ENCODE results near the gene EIF4G3.

DNA sequence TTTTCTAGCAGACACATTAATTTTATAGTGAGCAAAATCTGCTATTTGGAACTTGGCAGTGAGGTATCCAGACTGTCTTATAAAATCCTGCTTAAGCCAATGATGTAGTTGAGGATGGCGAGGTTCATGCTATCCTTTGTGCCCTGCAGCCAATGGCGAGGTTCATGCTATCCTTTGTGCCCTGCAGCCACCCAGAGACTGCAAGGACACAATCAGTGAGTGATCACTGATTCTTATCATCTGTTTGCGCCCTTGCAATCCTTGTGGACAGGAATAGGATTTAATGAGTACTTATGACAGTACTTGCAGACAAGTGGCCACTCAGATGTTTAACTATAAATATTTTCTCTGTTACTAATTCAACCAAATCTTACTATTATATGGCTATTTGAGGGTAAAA, 112.6 kb downstream of the EIF4G3 start:
- no peak for TF ChIP-seq POLR2A (IDR thresholded peaks at IDR 0.05)
- TF ChIP-seq, protein P1, sequence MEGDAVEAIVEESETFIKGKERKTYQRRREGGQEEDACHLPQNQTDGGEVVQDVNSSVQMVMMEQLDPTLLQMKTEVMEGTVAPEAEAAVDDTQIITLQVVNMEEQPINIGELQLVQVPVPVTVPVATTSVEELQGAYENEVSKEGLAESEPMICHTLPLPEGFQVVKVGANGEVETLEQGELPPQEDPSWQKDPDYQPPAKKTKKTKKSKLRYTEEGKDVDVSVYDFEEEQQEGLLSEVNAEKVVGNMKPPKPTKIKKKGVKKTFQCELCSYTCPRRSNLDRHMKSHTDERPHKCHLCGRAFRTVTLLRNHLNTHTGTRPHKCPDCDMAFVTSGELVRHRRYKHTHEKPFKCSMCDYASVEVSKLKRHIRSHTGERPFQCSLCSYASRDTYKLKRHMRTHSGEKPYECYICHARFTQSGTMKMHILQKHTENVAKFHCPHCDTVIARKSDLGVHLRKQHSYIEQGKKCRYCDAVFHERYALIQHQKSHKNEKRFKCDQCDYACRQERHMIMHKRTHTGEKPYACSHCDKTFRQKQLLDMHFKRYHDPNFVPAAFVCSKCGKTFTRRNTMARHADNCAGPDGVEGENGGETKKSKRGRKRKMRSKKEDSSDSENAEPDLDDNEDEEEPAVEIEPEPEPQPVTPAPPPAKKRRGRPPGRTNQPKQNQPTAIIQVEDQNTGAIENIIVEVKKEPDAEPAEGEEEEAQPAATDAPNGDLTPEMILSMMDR (IDR thresholded peaks at IDR 0.05 in 4 of 5, conservative IDR thresholded peaks at IDR 0.05 in 1 of 5), result no peak

Data from gastrocnemius medialis (tissue), 4 donors.